ENCODE results near the gene HMGCL.
"Not testable (repeated sequence)": the region's sequence is repeated elsewhere in the genome, so short reads cannot be mapped to it uniquely, and the experiment has no call there.

The HMGCL gene

DNA sequence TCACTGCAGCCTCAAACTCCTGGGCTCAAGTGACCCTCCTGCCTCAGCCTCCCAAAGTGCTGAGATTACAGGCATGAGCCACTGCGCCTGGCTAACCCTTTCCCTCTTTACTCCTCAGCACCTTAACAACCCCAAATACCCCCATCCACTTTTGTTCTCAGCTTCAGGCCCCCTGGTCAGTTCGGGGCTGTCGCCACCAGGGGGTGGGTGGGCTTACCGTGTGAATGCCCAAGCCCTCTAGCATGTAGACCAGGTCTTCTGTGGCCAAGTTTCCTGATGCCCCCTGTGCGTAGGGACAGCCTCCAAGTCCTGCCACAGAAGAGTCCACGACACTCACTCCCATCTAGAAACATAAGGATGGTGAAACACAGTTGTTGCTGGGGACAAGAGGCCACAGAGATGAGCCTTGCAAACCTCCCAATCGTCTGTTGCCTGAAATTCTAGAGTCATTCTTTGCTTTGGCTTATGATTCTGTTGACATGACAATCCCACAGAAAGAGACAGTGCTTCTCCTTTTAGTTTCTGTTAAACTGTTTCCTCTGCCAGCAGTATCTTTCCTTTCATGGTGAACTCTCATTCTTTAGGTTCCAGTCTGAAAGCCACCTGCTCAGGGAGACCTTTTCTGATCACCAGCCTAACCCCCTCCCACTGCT is 20.9 kb downstream of the HMGCL start:
- TF ChIP-seq, protein P1, sequence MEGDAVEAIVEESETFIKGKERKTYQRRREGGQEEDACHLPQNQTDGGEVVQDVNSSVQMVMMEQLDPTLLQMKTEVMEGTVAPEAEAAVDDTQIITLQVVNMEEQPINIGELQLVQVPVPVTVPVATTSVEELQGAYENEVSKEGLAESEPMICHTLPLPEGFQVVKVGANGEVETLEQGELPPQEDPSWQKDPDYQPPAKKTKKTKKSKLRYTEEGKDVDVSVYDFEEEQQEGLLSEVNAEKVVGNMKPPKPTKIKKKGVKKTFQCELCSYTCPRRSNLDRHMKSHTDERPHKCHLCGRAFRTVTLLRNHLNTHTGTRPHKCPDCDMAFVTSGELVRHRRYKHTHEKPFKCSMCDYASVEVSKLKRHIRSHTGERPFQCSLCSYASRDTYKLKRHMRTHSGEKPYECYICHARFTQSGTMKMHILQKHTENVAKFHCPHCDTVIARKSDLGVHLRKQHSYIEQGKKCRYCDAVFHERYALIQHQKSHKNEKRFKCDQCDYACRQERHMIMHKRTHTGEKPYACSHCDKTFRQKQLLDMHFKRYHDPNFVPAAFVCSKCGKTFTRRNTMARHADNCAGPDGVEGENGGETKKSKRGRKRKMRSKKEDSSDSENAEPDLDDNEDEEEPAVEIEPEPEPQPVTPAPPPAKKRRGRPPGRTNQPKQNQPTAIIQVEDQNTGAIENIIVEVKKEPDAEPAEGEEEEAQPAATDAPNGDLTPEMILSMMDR (IDR thresholded peaks at IDR 0.05; ENCODE audit: low read length): peak; percentile 18
- TF ChIP-seq EZH2phosphoT487 (IDR thresholded peaks at IDR 0.05; ENCODE audit: low read length): no peak
- TF ChIP-seq EZH2 (optimal IDR thresholded peaks at IDR 0.05; ENCODE audit: low read depth, low read length): no peak
- no peak for DNase-seq
- H3K4me3 ChIP-seq (ENCODE audit: low read length): no peak overlapping the region
- H3K4me2 ChIP-seq (ENCODE audit: low read depth, low read length): no peak overlapping the region
- H3K79me2 ChIP-seq (ENCODE audit: low read length): no peaks in the 10 kb centered on the region
- H3K4me1 ChIP-seq (ENCODE audit: low read length): peaks cover 15% of the 10 kb centered on the region
- no peaks in the 10 kb centered on the region for H3K9me3 ChIP-seq (replicated peaks; ENCODE audit: insufficient read depth, low read length)
- no peaks in the 10 kb centered on the region for H3K9me2 ChIP-seq (replicated peaks; ENCODE audit: insufficient read depth, low read length)
- H4K20me1 ChIP-seq (ENCODE audit: insufficient read depth, low read length): no peaks in the 10 kb centered on the region
- no peaks in the 10 kb centered on the region for H3K27me3 ChIP-seq (replicated peaks; ENCODE audit: insufficient read depth, low read length)
- H3K27ac ChIP-seq (ENCODE audit: low read length): no peak overlapping the region
- no peaks in the 10 kb centered on the region for H3K36me3 ChIP-seq (replicated peaks; ENCODE audit: insufficient read depth, low read length)
- H2AFZ ChIP-seq (ENCODE audit: low read length): no peak overlapping the region
- no peak overlapping the region for H3K9ac ChIP-seq (ENCODE audit: low read length)
- peaks cover 12% of the 10 kb centered on the region for H3F3A ChIP-seq (ENCODE audit: insufficient read depth, low read length)

DNA sequence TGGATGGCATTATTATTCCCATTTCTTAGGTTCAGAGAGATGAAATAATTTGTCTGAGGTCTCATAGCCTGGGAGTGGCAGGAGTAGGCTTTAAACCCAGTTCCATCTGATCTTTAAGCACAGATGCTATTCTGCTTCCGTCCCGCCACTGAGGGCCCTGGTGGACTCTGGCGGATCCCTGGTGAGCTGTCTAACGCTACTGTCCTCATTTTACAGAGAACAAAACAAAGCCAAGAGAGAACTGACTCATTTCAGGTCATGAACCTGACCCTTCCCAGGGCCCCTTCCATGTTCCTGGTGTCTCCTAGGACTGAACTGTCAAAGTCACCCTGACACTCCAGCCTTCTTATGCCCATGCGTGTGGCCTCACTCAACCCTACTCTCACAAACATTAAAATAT is 21.6 kb downstream of the HMGCL start:
- no peak for TF ChIP-seq EZH2 (optimal IDR thresholded peaks at IDR 0.05; ENCODE audit: low read depth, low read length)
- TF ChIP-seq EZH2phosphoT487 (IDR thresholded peaks at IDR 0.05; ENCODE audit: low read length): no peak
- TF ChIP-seq, protein P1 (IDR thresholded peaks at IDR 0.05; ENCODE audit: low read length): no peak
- Histone ChIP-seq H3F3A (ENCODE audit: insufficient read depth, low read length) (peaks cover 12% of the 10 kb centered on the region), H3K9me3 (replicated peaks; ENCODE audit: insufficient read depth, low read length) (no peaks in the 10 kb centered on the region), H3K36me3 (replicated peaks; ENCODE audit: insufficient read depth, low read length) (no peaks in the 10 kb centered on the region), H3K27me3 (replicated peaks; ENCODE audit: insufficient read depth, low read length) (no peaks in the 10 kb centered on the region), H3K4me1 (ENCODE audit: low read length) (peaks cover 18% of the 10 kb centered on the region), H3K79me2 (ENCODE audit: low read length) (no peaks in the 10 kb centered on the region), H3K4me3 (ENCODE audit: low read length) (no peak overlapping the region), H3K27ac (ENCODE audit: low read length) (no peak overlapping the region), H3K4me2 (ENCODE audit: low read depth, low read length) (no peak overlapping the region), H3K9me2 (replicated peaks; ENCODE audit: insufficient read depth, low read length) (no peaks in the 10 kb centered on the region), H4K20me1 (ENCODE audit: insufficient read depth, low read length) (no peaks in the 10 kb centered on the region), H2AFZ (ENCODE audit: low read length) (no peak overlapping the region), H3K9ac (ENCODE audit: low read length) (no peak overlapping the region)
- no peak for DNase-seq

- H3K79me2 ChIP-seq (ENCODE audit: low read length); H3K9me2 ChIP-seq (replicated peaks; ENCODE audit: insufficient read depth, low read length); H3K27ac ChIP-seq (ENCODE audit: low read length); DNase-seq; H3K9me3 ChIP-seq (replicated peaks; ENCODE audit: insufficient read depth, low read length); H3K9ac ChIP-seq (ENCODE audit: low read length); H2AFZ ChIP-seq (ENCODE audit: low read length); H3K4me2 ChIP-seq (ENCODE audit: low read depth, low read length); H4K20me1 ChIP-seq (ENCODE audit: insufficient read depth, low read length); H3K27me3 ChIP-seq (replicated peaks; ENCODE audit: insufficient read depth, low read length); H3K36me3 ChIP-seq (replicated peaks; ENCODE audit: insufficient read depth, low read length); H3K4me3 ChIP-seq (ENCODE audit: low read length): not testable (repeated sequence)
- peaks cover 12% of the 10 kb centered on the region for H3F3A ChIP-seq (ENCODE audit: insufficient read depth, low read length)
- H3K4me1 ChIP-seq (ENCODE audit: low read length): peaks cover 18% of the 10 kb centered on the region
Observed at GRCh38 chr1:23802809-23803342, 22.4 kb downstream of the HMGCL start.

DNA sequence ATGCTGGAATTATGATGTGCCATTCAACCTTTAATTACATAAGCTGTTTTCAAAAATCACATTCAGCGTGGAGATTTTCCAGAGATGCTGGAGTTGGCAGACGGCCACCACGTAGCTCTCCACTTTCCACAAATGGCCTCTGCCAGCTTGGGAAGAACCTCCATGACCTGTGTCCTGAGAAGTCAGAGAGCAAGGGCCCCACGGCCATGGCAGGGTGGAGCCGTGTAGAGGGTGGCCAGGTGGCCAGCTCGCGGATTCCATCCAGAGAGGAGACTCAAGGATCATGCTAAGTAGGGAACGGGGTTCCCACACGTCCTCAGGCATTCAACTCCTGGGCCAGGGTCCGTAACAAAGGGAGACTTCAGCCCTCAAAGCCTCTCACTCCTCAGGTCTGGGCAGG is 23.4 kb downstream of the HMGCL start:
- no peak for DNase-seq
- Histone ChIP-seq H4K20me1 (ENCODE audit: insufficient read depth, low read length) (no peaks in the 10 kb centered on the region), H3K9me3 (replicated peaks; ENCODE audit: insufficient read depth, low read length) (no peaks in the 10 kb centered on the region), H3K79me2 (ENCODE audit: low read length) (no peaks in the 10 kb centered on the region), H3K36me3 (replicated peaks; ENCODE audit: insufficient read depth, low read length) (no peaks in the 10 kb centered on the region), H3K9me2 (replicated peaks; ENCODE audit: insufficient read depth, low read length) (no peaks in the 10 kb centered on the region), H2AFZ (ENCODE audit: low read length) (no peak overlapping the region), H3F3A (ENCODE audit: insufficient read depth, low read length) (peaks cover 12% of the 10 kb centered on the region), H3K4me1 (ENCODE audit: low read length) (peaks cover 18% of the 10 kb centered on the region), H3K4me2 (ENCODE audit: low read depth, low read length) (no peak overlapping the region), H3K27ac (ENCODE audit: low read length) (no peak overlapping the region), H3K27me3 (replicated peaks; ENCODE audit: insufficient read depth, low read length) (no peaks in the 10 kb centered on the region), H3K9ac (ENCODE audit: low read length) (no peak overlapping the region), H3K4me3 (ENCODE audit: low read length) (no peak overlapping the region)
- TF ChIP-seq, protein P1 (IDR thresholded peaks at IDR 0.05; ENCODE audit: low read length): no peak
- TF ChIP-seq EZH2phosphoT487 (IDR thresholded peaks at IDR 0.05; ENCODE audit: low read length): no peak
- no peak for TF ChIP-seq EZH2 (optimal IDR thresholded peaks at IDR 0.05; ENCODE audit: low read depth, low read length)

All from MM.1S (cell line).